Effector memory CD4-positive, alpha-beta T cell (primary cell): ENCODE measurements around the gene ZFR2.

ENCODE experiments used
- DNase-seq, 3 donors: peaks; one replicate each; pipeline ENCODE4 v3.0.0-alpha.2; 2020
- H3K27ac ChIP-seq: 2 replicates; pipeline ENCODE4 v1.7.0; 2013; ENCODE audit warnings: mild to moderate bottlenecking, low read length, moderate library complexity; ENCODE audit not compliant: insufficient read depth, poor library complexity, severe bottlenecking
- H3K27me3 ChIP-seq: replicated peaks from 2 replicates; pipeline ENCODE4 v1.7.0; 2013; ENCODE audit warnings: mild to moderate bottlenecking, low read length; ENCODE audit not compliant: insufficient read depth, control insufficient read depth, poor library complexity, severe bottlenecking
- H3K36me3 ChIP-seq: 2 replicates; pipeline ENCODE4 v1.7.0; 2013; ENCODE audit warnings: mild to moderate bottlenecking, low read length, moderate library complexity; ENCODE audit not compliant: control insufficient read depth, insufficient read depth
- H3K4me1 ChIP-seq: 2 replicates; pipeline ENCODE4 v1.7.0; 2013; ENCODE audit warnings: low read length, mild to moderate bottlenecking; ENCODE audit not compliant: control insufficient read depth, insufficient read depth, poor library complexity, severe bottlenecking
- H3K4me3 ChIP-seq: 2 replicates; pipeline ENCODE4 v1.7.0; 2013; ENCODE audit warnings: low read length, low read depth, mild to moderate bottlenecking; ENCODE audit not compliant: insufficient read depth, poor library complexity, severe bottlenecking
- H3K9me3 ChIP-seq: 2 replicates; pipeline ENCODE4 v1.7.0; 2013; ENCODE audit warnings: mild to moderate bottlenecking, low read length, moderate library complexity; ENCODE audit not compliant: control insufficient read depth

ZFR2 gene

DNA sequence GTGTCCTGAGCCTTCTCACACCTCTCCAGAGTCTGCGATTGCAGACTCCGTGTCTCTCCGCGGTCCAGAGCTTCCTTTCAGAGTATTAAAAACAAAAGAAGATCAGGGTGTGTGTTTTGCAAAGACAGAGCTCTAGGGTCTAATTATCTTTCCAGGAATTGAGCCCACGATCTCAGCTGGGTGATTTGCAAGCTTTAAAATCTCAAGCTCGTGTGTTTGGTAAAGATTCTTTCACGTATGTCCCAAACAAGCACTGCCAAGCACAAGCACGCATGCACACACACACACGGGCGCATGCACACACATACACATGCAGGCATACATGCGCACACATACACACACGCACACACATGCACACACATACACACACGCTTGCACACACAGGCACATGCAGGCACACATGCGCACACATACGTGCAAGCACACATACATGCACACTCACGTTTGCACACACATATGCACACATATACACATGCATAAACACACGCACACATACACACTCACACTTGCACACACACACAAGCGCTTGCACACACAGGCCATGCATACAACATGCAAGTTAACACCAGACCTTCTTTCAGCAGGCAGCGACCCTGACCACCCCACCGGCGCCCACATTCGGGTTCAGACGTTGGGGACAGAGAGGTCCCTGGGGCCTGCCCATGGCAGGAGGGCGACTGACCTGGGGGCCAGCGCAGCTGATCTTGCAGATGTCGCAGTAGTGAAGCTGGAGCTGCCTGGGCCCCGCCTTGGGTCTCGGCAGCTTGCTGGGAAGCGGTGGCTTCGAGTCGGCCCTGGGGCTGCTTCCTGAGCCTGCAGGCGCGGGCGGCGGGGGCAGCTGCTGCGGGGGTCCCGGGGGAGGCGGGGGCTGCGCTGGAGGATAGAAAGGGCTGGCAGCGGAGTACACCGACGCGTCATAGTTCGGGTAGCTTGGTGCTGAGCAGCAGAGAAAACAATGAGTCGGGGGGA, 37.9 kb downstream of the ZFR2 start:
- no peaks in the 10 kb centered on the region for H3K9me3 ChIP-seq
- H3K4me3 ChIP-seq = no peak overlapping the region
- DNase-seq = no peak

DNA sequence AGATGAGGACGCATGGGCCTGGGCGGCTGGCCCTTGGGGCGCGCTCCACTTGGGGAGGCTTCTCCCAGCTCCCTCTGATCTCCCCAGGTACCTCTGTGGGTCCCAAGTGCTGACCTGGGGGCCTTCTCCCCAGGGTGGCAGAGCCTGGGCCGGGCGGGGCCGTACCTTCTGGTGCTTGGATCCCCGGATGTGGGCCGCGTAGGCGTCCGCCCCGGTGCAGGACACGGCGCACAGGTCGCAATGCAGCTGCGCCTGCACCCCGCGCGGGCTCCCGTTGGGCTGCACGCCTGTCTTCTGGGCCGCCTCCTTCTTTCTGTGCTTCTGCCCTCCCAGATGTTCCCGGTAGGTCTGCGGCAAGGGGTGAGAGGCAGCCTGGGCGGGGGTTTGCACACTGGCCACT, 41.5 kb downstream of the ZFR2 start:
- Histone ChIP-seq H3K27ac (no peak overlapping the region), H3K9me3 (no peaks in the 10 kb centered on the region), H3K36me3 (no peaks in the 10 kb centered on the region), H3K4me3 (no peak overlapping the region), H3K4me1 (peaks cover under 1% of the 10 kb centered on the region), H3K27me3 (no peaks in the 10 kb centered on the region)
- DNase-seq = no peak

More for the DNA sequence above, 37.9 kb downstream of the ZFR2 start:
- Histone ChIP-seq H3K27ac (no peak overlapping the region), H3K4me1 (no peaks in the 10 kb centered on the region), H3K36me3 (no peaks in the 10 kb centered on the region), H3K27me3 (no peaks in the 10 kb centered on the region)

DNA sequence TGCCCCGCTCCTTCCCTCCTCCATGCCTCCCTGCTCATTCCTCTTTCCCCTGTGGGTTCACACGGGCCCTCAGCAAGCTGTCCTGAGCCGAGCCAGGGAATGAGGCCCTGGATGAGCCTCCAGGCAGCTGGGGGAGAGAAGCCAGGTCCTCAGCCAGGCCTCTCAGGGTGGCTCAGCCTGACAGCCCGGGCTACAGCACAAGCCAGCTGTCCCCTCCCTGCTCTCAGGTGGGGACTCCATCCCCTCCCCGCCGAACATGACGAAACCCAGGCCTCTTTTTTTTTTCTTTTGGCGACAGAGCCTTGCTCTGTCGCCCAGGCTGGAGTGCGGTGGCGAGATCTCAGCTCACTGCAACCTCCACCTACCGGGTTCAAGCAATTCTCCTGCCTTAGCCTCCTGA, 42.7 kb downstream of the ZFR2 start:
- no peaks in the 10 kb centered on the region for H3K9me3 ChIP-seq
- no peak for DNase-seq
- no peak overlapping the region for H3K4me3 ChIP-seq
- H3K4me1 ChIP-seq = peaks cover 8% of the 10 kb centered on the region
- no peaks in the 10 kb centered on the region for H3K27me3 ChIP-seq
- H3K36me3 ChIP-seq = no peaks in the 10 kb centered on the region
- H3K27ac ChIP-seq = no peak overlapping the region

DNA sequence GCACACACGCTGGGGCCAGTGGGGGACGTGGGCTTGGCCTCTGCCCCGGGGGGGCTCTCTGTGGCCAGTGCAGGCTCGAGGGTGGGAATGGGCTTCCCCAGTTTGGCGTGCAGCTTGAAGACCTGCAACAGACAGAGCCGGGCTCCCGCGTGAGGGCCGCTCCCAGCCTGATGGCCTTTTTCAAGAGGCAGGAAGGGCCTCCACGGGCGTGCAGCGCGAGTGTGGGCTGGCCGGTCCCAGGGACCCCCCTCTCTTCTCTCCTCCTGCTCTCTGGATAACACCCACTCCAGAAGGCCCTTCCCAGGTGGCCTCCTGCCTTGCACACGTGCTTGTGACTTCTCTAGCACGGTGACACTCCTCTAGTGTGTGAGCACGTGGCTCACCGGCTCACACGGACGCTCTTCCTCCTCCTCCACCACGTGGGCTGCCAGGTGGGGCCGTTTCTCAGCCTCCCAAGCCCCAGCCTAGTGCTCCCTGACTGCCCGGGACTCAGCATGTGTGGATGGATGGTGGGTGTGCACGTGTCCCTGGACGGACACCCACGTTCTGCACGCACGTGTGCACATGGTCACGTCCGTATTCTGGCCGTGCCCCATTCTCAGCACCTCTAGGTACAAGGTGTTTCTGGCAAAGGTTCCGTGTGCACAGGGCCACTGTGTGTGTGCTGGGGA, 43.4 kb downstream of the ZFR2 start:
- Histone ChIP-seq H3K4me1 (peaks cover 8% of the 10 kb centered on the region), H3K4me3 (no peak overlapping the region), H3K9me3 (no peaks in the 10 kb centered on the region), H3K27me3 (no peaks in the 10 kb centered on the region), H3K36me3 (no peaks in the 10 kb centered on the region), H3K27ac (no peak overlapping the region)
- no peak for DNase-seq

DNA sequence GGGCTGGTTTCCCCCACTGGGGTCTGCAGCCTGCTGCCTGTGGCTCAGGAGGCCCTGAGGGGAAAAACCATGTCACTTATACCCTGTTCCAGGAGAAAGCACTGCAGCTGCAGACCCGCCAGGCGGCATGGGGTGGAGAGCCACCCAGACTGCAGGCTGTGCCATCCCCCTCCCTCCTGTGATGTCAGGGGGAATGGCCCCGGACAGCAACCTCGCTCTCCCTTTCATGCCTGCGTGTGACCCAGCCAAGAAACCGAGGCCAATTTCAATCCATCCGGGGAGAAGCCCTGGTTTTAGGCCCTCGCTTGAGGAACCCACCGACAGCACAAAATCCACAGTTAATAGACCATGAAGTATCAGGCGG, 45.5 kb downstream of the ZFR2 start:
- Histone ChIP-seq H3K4me3 (no peak overlapping the region), H3K27me3 (no peaks in the 10 kb centered on the region), H3K36me3 (no peaks in the 10 kb centered on the region), H3K4me1 (peaks cover 15% of the 10 kb centered on the region), H3K9me3 (no peaks in the 10 kb centered on the region), H3K27ac (no peak overlapping the region)
- no peak for DNase-seq

DNA sequence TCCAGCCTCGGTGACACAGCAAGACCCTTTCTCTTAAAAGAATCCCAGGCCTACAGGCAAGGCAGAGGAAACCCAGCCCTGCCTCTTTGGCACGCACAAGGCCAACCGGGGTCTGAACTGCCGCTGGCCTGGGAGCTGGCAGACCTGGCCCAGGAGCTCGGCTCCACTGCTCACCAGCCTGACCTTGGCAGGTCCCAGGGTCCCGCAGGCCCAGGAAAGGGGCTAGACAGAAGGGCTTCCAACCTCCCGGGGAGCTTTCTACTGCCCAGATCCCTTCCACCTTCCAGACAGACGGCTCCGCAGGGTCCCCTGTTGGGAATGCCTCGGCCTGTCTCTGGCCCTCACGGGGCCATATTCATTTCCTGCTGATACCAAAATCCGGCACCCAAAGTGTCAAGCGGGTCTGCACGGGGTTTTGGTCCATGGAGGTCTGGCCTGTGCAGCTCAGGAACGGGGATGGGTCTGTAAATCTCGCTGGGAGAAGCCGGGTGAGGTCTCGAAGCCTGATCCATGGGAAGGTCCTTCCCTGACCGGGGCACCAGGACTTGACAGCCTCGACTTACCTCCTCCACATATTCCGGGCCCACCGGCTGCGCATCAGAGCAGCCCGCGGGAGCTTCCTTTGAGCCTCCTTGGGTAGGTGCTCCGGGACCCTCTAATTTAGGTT, 46.0 kb downstream of the ZFR2 start:
- H3K4me1 ChIP-seq = peaks cover 16% of the 10 kb centered on the region
- no peaks in the 10 kb centered on the region for H3K27me3 ChIP-seq
- no peak for DNase-seq
- H3K27ac ChIP-seq = no peak overlapping the region
- no peak overlapping the region for H3K4me3 ChIP-seq
- H3K9me3 ChIP-seq = no peaks in the 10 kb centered on the region
- H3K36me3 ChIP-seq = no peaks in the 10 kb centered on the region

DNA sequence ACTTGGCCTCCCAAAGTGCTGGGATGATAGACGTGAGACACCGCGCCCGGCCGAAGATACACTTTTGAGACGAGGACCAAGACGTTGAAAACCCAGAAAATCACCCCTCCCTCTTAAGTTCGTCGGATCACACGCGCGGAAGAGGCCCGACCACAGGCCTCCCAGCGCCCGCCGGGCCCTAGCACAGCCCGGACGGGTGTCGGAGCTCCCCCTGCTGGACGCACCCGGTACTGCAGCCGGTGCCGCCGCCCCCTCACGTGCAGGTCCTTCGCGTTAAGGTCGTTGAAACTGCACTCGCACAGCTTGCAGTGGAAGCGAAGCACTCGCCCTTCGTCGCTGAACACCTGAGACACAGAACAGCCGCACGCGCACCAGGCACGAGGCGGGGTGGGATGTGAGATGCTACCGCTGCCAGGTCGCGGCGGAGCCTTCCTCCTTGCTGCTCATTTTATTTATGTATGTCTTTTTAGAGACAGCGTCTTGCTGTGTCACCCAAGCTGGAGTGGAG, 46.9 kb downstream of the ZFR2 start:
- H3K9me3 ChIP-seq = no peaks in the 10 kb centered on the region
- H3K27me3 ChIP-seq = no peaks in the 10 kb centered on the region
- no peaks in the 10 kb centered on the region for H3K36me3 ChIP-seq
- no peak overlapping the region for H3K4me3 ChIP-seq
- peak; percentile 73 to 77 (median 76) for DNase-seq
- peaks cover 16% of the 10 kb centered on the region for H3K4me1 ChIP-seq
- no peak overlapping the region for H3K27ac ChIP-seq

DNA sequence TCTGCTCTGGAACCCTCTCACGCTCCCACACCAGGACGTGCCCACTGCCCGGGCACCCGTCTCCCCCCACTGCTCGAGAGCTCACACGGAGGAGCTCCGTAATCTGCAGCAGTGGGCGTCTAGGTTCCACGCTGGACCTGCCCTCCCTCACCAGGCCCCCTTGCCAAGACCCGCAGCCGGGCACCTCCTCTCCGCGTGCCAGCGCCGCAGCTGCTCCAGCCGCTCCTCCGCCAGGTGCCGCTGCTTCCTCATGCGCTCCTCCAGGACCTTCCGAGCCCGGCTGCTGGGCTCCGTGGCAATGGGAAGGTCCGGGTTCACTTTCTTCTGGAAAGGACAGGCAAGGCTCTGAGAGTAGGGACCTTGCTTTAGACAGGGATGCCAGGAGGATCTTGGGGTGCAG, 47.7 kb downstream of the ZFR2 start:
- H3K9me3 ChIP-seq = no peaks in the 10 kb centered on the region
- H3K27ac ChIP-seq = no peak overlapping the region
- no peaks in the 10 kb centered on the region for H3K36me3 ChIP-seq
- H3K4me1 ChIP-seq = peaks cover 16% of the 10 kb centered on the region
- H3K4me3 ChIP-seq = no peak overlapping the region
- H3K27me3 ChIP-seq = no peaks in the 10 kb centered on the region
- no peak for DNase-seq

DNA sequence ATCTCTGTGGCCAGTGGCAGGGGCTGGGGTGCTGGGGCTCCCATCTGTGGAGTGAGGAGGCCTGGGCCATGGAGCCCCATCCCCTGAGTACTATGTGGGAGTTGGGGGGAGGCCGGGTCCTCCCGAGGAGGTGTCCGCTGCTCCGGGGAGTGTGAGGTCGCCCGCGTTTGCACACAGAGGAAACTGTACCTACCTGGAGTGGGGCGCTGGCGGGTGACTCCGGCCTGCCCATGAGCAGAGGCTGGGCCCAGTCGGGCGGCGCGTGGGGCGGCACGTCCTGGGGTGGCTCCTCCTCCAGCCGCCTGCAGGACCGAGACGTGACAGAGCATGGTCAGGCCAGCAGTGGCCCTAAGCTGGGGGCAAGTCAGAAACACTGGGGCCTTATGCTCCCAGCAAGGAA, 48.8 kb downstream of the ZFR2 start:
- DNase-seq = no peak
- Histone ChIP-seq H3K4me1 (peaks cover 16% of the 10 kb centered on the region), H3K9me3 (no peaks in the 10 kb centered on the region), H3K27ac (no peak overlapping the region), H3K4me3 (no peak overlapping the region), H3K27me3 (no peaks in the 10 kb centered on the region), H3K36me3 (no peaks in the 10 kb centered on the region)
